K562 (cell line): ENCODE measurements around the gene UBASH3A. TPM values are rescaled to one million over a fixed set of nuclear protein-coding genes. Genes with fewer than 3 reads are reported as not detected.
A peak's percentile ranks its signal among the peaks of the same experiment; 100 is the strongest.

Source experiments
- ATAC-seq: fragments of 200-7000 bp; cut with Tn5 transposase; 3 replicates; pipeline ENCODE4 v1.9.1; 2020; ENCODE audit warnings: moderate library complexity
- BruUV-seq: library from RNA; stranded (reverse); fragments of 400-500 nt; replicated peaks from 2 replicates; lab custom pipeline; 2021; lab: Mats Ljungman, UMichigan
- CTCF ChIA-PET: fragments of 300-600 bp; formaldehyde crosslinking; extraction: SDS; loops from one replicate; lab custom pipeline; 2021; ENCODE audit warnings: low intra/inter-chr PET ratio; lab: Yijun Ruan, JAX
- POLR2A ChIA-PET: fragments of 300-600, 350-650 bp; sonication (Branson Sonifier 250); formaldehyde crosslinking; extraction: SDS; loops from one replicate; lab custom pipeline; 2021; ENCODE audit warnings: antibody characterized with exemption, inconsistent platforms; lab: Yijun Ruan, JAX
- DNase-seq, 4 experiments: peaks; one replicate each; pipeline versions ENCODE4 v3.0.0 to v3.0.0-alpha.2; 2011 to 2018; ENCODE audit warnings: low spot score in 3 of 4, mixed read lengths in 3 of 4; ENCODE audit errors: extremely low read depth in 1 of 4
- FAIRE-seq: peaks from 2 replicates; lab custom pipeline; 2011; peaks lifted over from hg19 to GRCh38; lab: Jason Lieb, UNC
- H2AFZ ChIP-seq: 2 replicates; pipeline ENCODE4 v1.6.0; 2011; ENCODE audit warnings: low read depth, low read length, control low read depth, inconsistent platforms
- H3K27ac ChIP-seq: fragments of 200-600 bp; 3 replicates; pipeline ENCODE4 v1.8.0; 2011; ENCODE audit warnings: low read depth, mild to moderate bottlenecking, control low read depth, inconsistent platforms, low read length, moderate library complexity, mixed read lengths; ENCODE audit errors: extremely low read depth
- H3K27me3 ChIP-seq, 2 experiments: fragments of 300-600 bp in 1 of 2; 2 replicates in 1 of 2; 3 replicates in 1 of 2; pipeline versions ENCODE4 v1.6.0 to v1.8.0; 2011; ENCODE audit warnings: inconsistent platforms in 2 of 2, low read length in 2 of 2, mild to moderate bottlenecking in 1 of 2, mixed read lengths in 1 of 2, moderate library complexity in 1 of 2; ENCODE audit not compliant: control insufficient read depth in 2 of 2, insufficient read depth in 2 of 2
- H3K36me3 ChIP-seq: fragments of 300-600 bp; 3 replicates; pipeline ENCODE4 v1.8.0; 2011; ENCODE audit warnings: mild to moderate bottlenecking, low read length, inconsistent platforms; ENCODE audit not compliant: control insufficient read depth, insufficient read depth
- H3K4me1 ChIP-seq, 2 experiments: fragments of 200-600 bp in 1 of 2; replicated peaks in 1 of 2; 2 replicates in 1 of 2; 3 replicates in 1 of 2; pipeline versions ENCODE4 v1.5.1 to v1.8.0; 2011; ENCODE audit warnings: inconsistent platforms in 2 of 2, low read length in 2 of 2, mild to moderate bottlenecking in 1 of 2, mixed read lengths in 1 of 2, moderate library complexity in 1 of 2; ENCODE audit not compliant: control insufficient read depth in 2 of 2, insufficient read depth in 2 of 2
- H3K4me2 ChIP-seq: 2 replicates; pipeline ENCODE4 v1.6.1; 2011; ENCODE audit warnings: low read length, control low read depth, inconsistent platforms, mixed read lengths; ENCODE audit not compliant: insufficient read depth
- H3K4me3 ChIP-seq: fragments of 200-600 bp; sonication (generic), shearing (Covaris generic); 2 replicates; pipeline ENCODE4 v1.5.1; 2016; ENCODE audit warnings: control low read depth, inconsistent platforms
- H3K79me2 ChIP-seq: fragments of 200-600 bp; 3 replicates; pipeline ENCODE4 v1.8.0; 2011; ENCODE audit warnings: low read length, inconsistent platforms; ENCODE audit not compliant: control insufficient read depth, insufficient read depth
- H3K9ac ChIP-seq, 2 experiments: 2 replicates each; pipeline versions ENCODE4 v1.6.0 to v1.6.1; 2011; ENCODE audit warnings: low read depth in 2 of 2, low read length in 2 of 2, control low read depth in 1 of 2, inconsistent platforms in 1 of 2, mild to moderate bottlenecking in 1 of 2, mixed read lengths in 1 of 2; ENCODE audit not compliant: insufficient read depth in 1 of 2
- H3K9me1 ChIP-seq: one replicate; pipeline ENCODE4 v1.6.0; 2011; ENCODE audit warnings: inconsistent platforms, mild to moderate bottlenecking, low read length, moderate library complexity; ENCODE audit not compliant: control insufficient read depth, insufficient read depth
- H3K9me3 ChIP-seq: replicated peaks from 2 replicates; pipeline ENCODE4 v1.5.1; 2011; ENCODE audit warnings: low read depth, low read length, inconsistent platforms; ENCODE audit not compliant: control insufficient read depth, insufficient read depth
- H4K20me1 ChIP-seq: replicated peaks from 2 replicates; pipeline ENCODE4 v1.6.1; 2011; ENCODE audit warnings: low read length, inconsistent platforms, mixed read lengths; ENCODE audit not compliant: control insufficient read depth, insufficient read depth
- BHLHE40 ChIP-seq: IDR thresholded peaks from 2 replicates; pipeline ENCODE4 v1.6.1; 2011; ENCODE audit warnings: low read length, improper control_type of control experiment
- ESRRB ChIP-seq: fragments of 250-450 bp; sonication (Bioruptor Pico); IDR thresholded peaks from 2 replicates; pipeline ENCODE4 v1.5.0; 2020; ENCODE audit warnings: mild to moderate bottlenecking, moderate library complexity, borderline replicate concordance
- JUNB ChIP-seq: fragments of 450-650 bp; formaldehyde crosslinking; conservative IDR thresholded peaks from 2 replicates; pipeline ENCODE4 v1.4.0; 2020; ENCODE audit warnings: mild to moderate bottlenecking
- JUND ChIP-seq, 2 experiments: IDR thresholded peaks; 2 replicates in 1 of 2; 3 replicates in 1 of 2; pipeline ENCODE4 v1.6.1; 2011; ENCODE audit warnings: borderline replicate concordance in 2 of 2, low read depth in 2 of 2, low read length in 2 of 2, improper control_type of control experiment in 1 of 2, missing biosample characterization in 1 of 2, missing genetic modification characterization in 1 of 2, missing genetic modification reagents in 1 of 2
- MBD2 ChIP-seq: sonication (generic); IDR thresholded peaks from 2 replicates; pipeline ENCODE4 v1.6.1; 2016; ENCODE audit warnings: low read depth, borderline replicate concordance
- SLC30A9 ChIP-seq: fragments of 250-450 bp; sonication (Bioruptor Pico); IDR thresholded peaks from 2 replicates; pipeline ENCODE4 v1.8.0; 2022; ENCODE audit warnings: mild to moderate bottlenecking, moderate library complexity
- SP1 ChIP-seq: sonication (generic); formaldehyde crosslinking; IDR thresholded peaks from 2 replicates; pipeline ENCODE4 v1.8.1; 2022; ENCODE audit warnings: mild to moderate bottlenecking, missing genetic modification reagents
- VEZF1 ChIP-seq: fragments of 200-800 bp; sonication (Bioruptor generic); IDR thresholded peaks from 2 replicates; pipeline ENCODE4 v1.6.1; 2017; ENCODE audit warnings: missing genetic modification characterization, missing compliant biosample characterization
- ZNF146 ChIP-seq: IDR thresholded peaks from one replicate; pipeline ENCODE4 v1.6.1; 2018; ENCODE audit warnings: missing compliant biosample characterization; ENCODE audit not compliant: unreplicated experiment
- WGBS: fragments of 100-300 bp; shearing (Covaris generic); methylation state at CpG from one replicate; pipeline ENCODE4 v1.1.6; 2016; ENCODE audit warnings: low coverage, mixed read lengths; ENCODE audit not compliant: insufficient coverage; ENCODE audit errors: missing lambda C conversion rate; 5-methylcytosine and 5-hydroxymethylcytosine counted together
- in situ Hi-C: fragments of 300-500 bp; cut with MboI; formaldehyde crosslinking; loops from 4 replicates; pipeline ENCODE4 v1.15.0; 2018; ENCODE audit warnings: inconsistent platforms, mixed read lengths
- intact Hi-C: fragments of 100-400 bp; cut with micrococcal nuclease; formaldehyde crosslinking; loops from 2 replicates; pipeline ENCODE4 v1.14.2; 2022
- polyA plus RNA-seq, 8 experiments: library from polyadenylated mRNA; depleted of rRNA in 4 of 8; stranded (reverse) in 5 of 8; unstranded in 3 of 8; fragments of >200 nt; fragmentation: Nextera tagmentation in 2 of 8; fragmentation: Illumina TruSeq in 1 of 8; extraction: Ambion mirVana in 2 of 8; extraction: Trizol in 1 of 8; gene quantifications; 2 replicates each; pipeline versions ENCODE4 v1.2.1 to v1.2.3, GENCODE V29; 2011 to 2014; ENCODE audit warnings: inconsistent platforms in 1 of 8, missing spikeins in 1 of 8
- total RNA-seq, 7 experiments: library from RNA; depleted of rRNA in 6 of 7; stranded (reverse); fragments of >200 nt in 6 of 7; fragmentation: Illumina TruSeq in 2 of 7; extraction: Trizol in 2 of 7; gene quantifications; 2 replicates each; pipeline versions ENCODE4 v1.2.1 to v1.2.3, GENCODE V29; 2011 to 2021; ENCODE audit warnings: low replicate concordance in 1 of 7

Gene UBASH3A
- total and polyA plus RNA-seq, 9 of the 15 experiments (the other 6 are each of a cell fraction or from before 2014, with no cell fraction given) = 0.23 to 1.8 (median 1.1) TPM

- POLR2A ChIA-PET = interaction anchor here (0.6 kb wide), 1 partner anchor 373 kb away, joined by 3 read pairs; no protein-coding TSS in a partner anchor
- Histone ChIP-seq H3K4me1 (peaks cover 11 to 20% of the 10 kb centered on the region in 2 experiments; a peak in 4 of 5 replicates), H3K27me3 (no peaks in the 10 kb centered on the region), H3K9me3 (no peaks in the 10 kb centered on the region), H3K9me1 (peaks cover 3% of the 10 kb centered on the region), H3K9ac (peak overlapping the region in 1 of 2 experiments; percentile 57; a peak in 1 of 4 replicates), H4K20me1 (no peaks in the 10 kb centered on the region; the same call in 1 of the 2 replicates), H3K4me2 (no peak overlapping the region), H3K27ac (no peak overlapping the region), H3K4me3 (no peak overlapping the region), H3K79me2 (no peaks in the 10 kb centered on the region), H2AFZ (no peak overlapping the region), H3K36me3 (peaks cover 4% of the 10 kb centered on the region; the same call in 2 of the 3 replicates)
- in situ Hi-C loops = no loop called here
- WGBS = 37% methylated on average over 5 of the region's 5 CpGs
- TF ChIP-seq ZNF146 (CRISPR knock-in tag) (no peak), VEZF1 (CRISPR knock-in tag) (no peak), JUND (IDR thresholded peaks at IDR 0.05; ENCODE audit: borderline replicate concordance, low read depth, low read length) (no peak), JUND (tag; IDR thresholded peaks at IDR 0.05; ENCODE audit: borderline replicate concordance, low read depth, low read length) (no peak), SP1 (CRISPR knock-in tag) (no peak), BHLHE40 (peak; percentile 27; the same call in 1 of the 2 replicates), SLC30A9 (no peak), ESRRB (CRISPR knock-in tag) (no peak), MBD2 (no peak), JUNB (CRISPR knock-in tag) (no peak)
- BruUV-seq = no TSS peak
- intact Hi-C loops = no loop called here
- CTCF ChIA-PET = no interaction called here
- ATAC-seq (no peak), FAIRE-seq (no peak), DNase-seq (no peak)
Observed at GRCh38 chr21:42412636-42412933, 8.9 kb downstream of the UBASH3A start.
